HL-60 (cell line): ENCODE results near the gene CYP4B1.

Experiments used
- DNase-seq, 2 experiments: peaks; one replicate each; pipeline ENCODE4 v3.0.0-alpha.2; 2010 to 2020; ENCODE audit warnings: low read depth in 1 of 2, low spot score in 1 of 2
- H3K27ac ChIP-seq: fragments of 250-450 bp; sonication (Bioruptor Pico); replicated peaks from 2 replicates; pipeline ENCODE4 v1.5.1; 2020; ENCODE audit warnings: mild to moderate bottlenecking, moderate library complexity
- H3K27me3 ChIP-seq: fragments of 250-450 bp; sonication (Bioruptor Pico); 2 replicates; pipeline ENCODE4 v1.5.1; 2021; ENCODE audit warnings: mild to moderate bottlenecking, moderate library complexity; ENCODE audit not compliant: insufficient read depth, poor library complexity, severe bottlenecking
- H3K4me3 ChIP-seq: replicated peaks from 2 replicates; pipeline ENCODE4 v1.5.1; 2011; ENCODE audit warnings: mild to moderate bottlenecking, control low read depth, low read length; ENCODE audit not compliant: insufficient read depth
- GABPA ChIP-seq: IDR thresholded peaks from 2 replicates; pipeline ENCODE4 v1.6.1; 2012; ENCODE audit warnings: low read depth
- POLR2AphosphoS5 ChIP-seq: IDR thresholded peaks from 2 replicates; pipeline ENCODE4 v1.6.1; 2012; ENCODE audit warnings: low read depth
- SPI1 ChIP-seq: IDR thresholded peaks from 2 replicates; pipeline ENCODE4 v1.6.1; 2012; ENCODE audit warnings: low read depth, mild to moderate bottlenecking, borderline replicate concordance
- TF ChIP-seq, protein P1 (sequence below): IDR thresholded peaks from 2 replicates; pipeline ENCODE4 v1.6.1; 2012; ENCODE audit warnings: low read depth; ENCODE audit not compliant: insufficient replicate concordance
- TF ChIP-seq, protein P2 (sequence below): IDR thresholded peaks from one replicate; pipeline ENCODE4 v1.5.1; 2011; ENCODE audit warnings: low read length, control low read depth, inconsistent platforms; ENCODE audit not compliant: insufficient read depth

CYP4B1 gene

GRCh38 chr1:46816930-46817329, 18.1 kb downstream of the CYP4B1 start:
- no peak overlapping the region for H3K27ac ChIP-seq
- no peak for DNase-seq
- no peaks in the 10 kb centered on the region for H3K27me3 ChIP-seq
- TF ChIP-seq, protein P1, sequence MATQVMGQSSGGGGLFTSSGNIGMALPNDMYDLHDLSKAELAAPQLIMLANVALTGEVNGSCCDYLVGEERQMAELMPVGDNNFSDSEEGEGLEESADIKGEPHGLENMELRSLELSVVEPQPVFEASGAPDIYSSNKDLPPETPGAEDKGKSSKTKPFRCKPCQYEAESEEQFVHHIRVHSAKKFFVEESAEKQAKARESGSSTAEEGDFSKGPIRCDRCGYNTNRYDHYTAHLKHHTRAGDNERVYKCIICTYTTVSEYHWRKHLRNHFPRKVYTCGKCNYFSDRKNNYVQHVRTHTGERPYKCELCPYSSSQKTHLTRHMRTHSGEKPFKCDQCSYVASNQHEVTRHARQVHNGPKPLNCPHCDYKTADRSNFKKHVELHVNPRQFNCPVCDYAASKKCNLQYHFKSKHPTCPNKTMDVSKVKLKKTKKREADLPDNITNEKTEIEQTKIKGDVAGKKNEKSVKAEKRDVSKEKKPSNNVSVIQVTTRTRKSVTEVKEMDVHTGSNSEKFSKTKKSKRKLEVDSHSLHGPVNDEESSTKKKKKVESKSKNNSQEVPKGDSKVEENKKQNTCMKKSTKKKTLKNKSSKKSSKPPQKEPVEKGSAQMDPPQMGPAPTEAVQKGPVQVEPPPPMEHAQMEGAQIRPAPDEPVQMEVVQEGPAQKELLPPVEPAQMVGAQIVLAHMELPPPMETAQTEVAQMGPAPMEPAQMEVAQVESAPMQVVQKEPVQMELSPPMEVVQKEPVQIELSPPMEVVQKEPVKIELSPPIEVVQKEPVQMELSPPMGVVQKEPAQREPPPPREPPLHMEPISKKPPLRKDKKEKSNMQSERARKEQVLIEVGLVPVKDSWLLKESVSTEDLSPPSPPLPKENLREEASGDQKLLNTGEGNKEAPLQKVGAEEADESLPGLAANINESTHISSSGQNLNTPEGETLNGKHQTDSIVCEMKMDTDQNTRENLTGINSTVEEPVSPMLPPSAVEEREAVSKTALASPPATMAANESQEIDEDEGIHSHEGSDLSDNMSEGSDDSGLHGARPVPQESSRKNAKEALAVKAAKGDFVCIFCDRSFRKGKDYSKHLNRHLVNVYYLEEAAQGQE: no peak
- TF ChIP-seq, protein P2, sequence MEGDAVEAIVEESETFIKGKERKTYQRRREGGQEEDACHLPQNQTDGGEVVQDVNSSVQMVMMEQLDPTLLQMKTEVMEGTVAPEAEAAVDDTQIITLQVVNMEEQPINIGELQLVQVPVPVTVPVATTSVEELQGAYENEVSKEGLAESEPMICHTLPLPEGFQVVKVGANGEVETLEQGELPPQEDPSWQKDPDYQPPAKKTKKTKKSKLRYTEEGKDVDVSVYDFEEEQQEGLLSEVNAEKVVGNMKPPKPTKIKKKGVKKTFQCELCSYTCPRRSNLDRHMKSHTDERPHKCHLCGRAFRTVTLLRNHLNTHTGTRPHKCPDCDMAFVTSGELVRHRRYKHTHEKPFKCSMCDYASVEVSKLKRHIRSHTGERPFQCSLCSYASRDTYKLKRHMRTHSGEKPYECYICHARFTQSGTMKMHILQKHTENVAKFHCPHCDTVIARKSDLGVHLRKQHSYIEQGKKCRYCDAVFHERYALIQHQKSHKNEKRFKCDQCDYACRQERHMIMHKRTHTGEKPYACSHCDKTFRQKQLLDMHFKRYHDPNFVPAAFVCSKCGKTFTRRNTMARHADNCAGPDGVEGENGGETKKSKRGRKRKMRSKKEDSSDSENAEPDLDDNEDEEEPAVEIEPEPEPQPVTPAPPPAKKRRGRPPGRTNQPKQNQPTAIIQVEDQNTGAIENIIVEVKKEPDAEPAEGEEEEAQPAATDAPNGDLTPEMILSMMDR: no peak
- TF ChIP-seq GABPA: no peak
- H3K4me3 ChIP-seq: no peak overlapping the region

- Histone ChIP-seq H3K27ac (no peak overlapping the region), H3K27me3 (no peaks in the 10 kb centered on the region), H3K4me3 (no peak overlapping the region)
- DNase-seq: no peak
- TF ChIP-seq, protein P1: no peak
- TF ChIP-seq POLR2AphosphoS5: no peak
- no peak for TF ChIP-seq GABPA
- no peak for TF ChIP-seq SPI1
- TF ChIP-seq, protein P2: no peak
Measured at GRCh38 chr1:46817814-46818213, 19.0 kb downstream of the CYP4B1 start.

DNA sequence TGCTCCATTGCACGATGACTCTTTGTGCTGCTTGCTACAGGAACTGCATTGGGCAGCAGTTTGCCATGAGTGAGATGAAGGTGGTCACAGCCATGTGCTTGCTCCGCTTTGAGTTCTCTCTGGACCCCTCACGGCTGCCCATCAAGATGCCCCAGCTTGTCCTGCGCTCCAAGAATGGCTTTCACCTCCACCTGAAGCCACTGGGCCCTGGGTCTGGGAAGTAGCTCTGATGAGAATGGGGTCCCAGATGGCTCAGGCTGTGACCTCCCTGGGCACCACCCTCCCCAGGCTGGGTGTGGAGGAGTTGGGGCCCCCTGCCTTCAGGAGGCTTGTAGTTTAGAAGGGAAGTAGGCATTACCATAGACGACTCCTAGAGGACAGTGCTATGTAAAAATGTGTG, 19.7 kb downstream of the CYP4B1 start:
- Histone ChIP-seq H3K4me3 (no peak overlapping the region), H3K27ac (no peak overlapping the region), H3K27me3 (no peaks in the 10 kb centered on the region)
- DNase-seq: no peak
- TF ChIP-seq SPI1 (no peak), GABPA (no peak), POLR2AphosphoS5 (no peak)
- TF ChIP-seq, protein P1: no peak
- TF ChIP-seq, protein P2: no peak
